Hematopoietic multipotent progenitor cell treated with erythropoietin and hydrocortisone succinate and interleukin-3 and kit ligand, for 6 days (in vitro differentiated cells): ENCODE measurements around the gene TRIM74.
"Not testable (repeated sequence)": the region's sequence is repeated elsewhere in the genome, so short reads cannot be mapped to it uniquely, and the experiment has no call there.

Experiments used
- DNase-seq: peaks from one replicate; pipeline ENCODE4 v3.0.0-alpha.2; 2015

TRIM74 gene

DNA sequence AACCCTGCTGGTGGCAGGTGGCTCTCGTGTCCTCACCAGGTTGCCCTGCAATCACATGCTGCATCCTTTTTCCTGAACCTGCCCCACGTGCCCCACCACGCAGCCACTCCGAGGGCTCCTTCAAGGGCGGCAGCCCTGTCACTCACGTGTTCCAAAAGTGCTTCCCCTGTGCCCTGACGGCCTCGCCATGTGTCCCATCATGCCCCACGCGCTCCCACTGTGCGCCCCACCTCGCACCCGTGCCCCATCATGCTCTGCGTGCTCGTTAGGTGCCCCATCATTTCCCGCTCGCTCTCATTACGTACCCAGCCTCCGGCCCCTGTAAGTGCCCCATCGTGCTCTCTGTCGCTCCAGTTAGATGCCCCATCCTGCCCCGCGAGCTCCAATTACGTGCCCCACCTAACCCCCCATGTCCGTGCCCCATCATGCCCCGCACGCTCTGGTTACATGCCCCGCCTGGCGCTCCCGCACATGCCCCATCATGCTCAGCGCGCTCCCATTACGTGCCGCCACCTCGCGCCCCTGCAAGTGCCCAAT is at the start of gene TRIM74:
TSS of gene TRIM74 (minus strand) at position 487 of the 537 bp plus-strand sequence. CDS start 3,309 bp downstream, outside the sequence.
- DNase-seq, result not testable (repeated sequence)

GRCh38 chr7:73006491-73006890 is 37.2 kb upstream of the TRIM74 start:
- DNase-seq, result not testable (repeated sequence)

GRCh38 chr7:73005693-73006447 is 36.6 kb upstream of the TRIM74 start:
- DNase-seq, result peak; percentile 92

DNA sequence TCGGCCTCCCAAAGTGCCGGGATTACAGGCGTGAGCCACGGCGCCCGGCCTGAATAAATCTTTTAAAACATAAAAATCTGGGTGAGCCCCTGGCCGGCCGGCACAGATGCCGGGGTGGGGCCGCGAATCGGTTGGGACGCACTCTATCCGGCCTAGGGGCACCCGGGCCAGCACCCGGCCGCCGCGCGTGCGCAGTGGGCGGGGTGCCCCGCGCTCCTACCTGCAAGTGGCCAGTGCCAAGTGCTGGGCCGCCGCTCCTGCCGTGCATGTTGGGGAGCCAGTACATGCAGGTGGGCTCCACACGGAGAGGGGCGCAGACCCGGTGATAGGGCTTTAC is 36.1 kb upstream of the TRIM74 start:
- DNase-seq, result not testable (repeated sequence)

- not testable (repeated sequence) for DNase-seq
Measured at GRCh38 chr7:72997887-72998468, 28.7 kb upstream of the TRIM74 start.

- not testable (repeated sequence) for DNase-seq
Measured at GRCh38 chr7:72997447-72997846, 28.2 kb upstream of the TRIM74 start.

DNA sequence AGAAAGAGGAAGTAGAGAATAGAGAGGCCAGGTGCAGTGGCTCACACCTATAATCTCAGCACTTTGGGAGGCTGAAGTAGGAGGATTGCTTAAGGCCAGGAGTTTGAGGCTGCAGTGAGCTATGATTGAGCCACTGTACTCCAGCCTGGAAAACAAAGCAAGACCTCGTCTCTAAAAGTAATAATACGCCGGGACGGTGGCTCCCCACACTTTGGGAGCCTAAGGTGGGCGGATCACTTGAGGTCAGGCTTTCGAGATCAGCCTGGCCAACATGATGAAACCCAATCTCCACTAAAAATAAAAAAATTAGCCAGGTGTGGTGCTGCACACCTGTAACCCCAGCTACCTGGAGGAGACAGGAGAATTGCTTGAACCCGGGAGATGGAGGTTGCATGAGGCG is 26.2 kb upstream of the TRIM74 start:
- not testable (repeated sequence) for DNase-seq

DNA sequence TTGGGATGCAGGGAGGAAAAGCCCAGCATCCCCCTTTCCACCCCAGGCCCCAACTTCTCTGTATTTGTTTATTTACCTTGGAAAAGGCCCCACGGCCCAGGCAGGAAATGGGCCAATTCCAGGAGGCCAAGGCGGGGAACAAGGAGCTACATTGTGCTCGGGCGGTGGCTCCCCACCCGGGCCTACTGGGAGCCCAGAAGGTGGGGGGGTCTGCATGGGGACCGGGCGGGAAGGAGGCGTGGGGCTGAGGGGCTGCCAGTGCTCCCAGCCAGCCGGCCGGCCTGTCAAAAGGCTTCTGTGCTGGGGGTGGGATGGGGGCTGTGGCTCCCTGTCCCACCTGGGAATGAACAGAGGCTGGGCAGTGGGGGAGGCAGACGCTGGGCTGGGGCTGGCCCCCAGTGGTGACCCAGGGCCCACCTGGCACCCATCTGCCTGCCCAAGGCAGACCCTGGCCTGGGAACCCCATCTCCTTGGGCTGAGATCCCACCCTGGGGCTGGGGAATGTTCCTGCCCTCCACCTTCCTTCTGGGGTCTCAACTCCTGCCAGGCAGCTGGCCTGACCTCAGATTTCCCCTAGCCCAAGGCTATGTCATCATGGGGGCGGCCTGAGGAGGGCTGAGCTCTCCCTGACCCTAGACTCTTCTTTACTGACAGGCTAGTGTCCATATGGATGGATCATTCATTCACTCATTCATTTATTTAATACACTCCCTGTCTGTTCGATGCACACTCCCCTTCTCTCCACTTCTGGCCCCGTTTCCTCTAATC is 21.1 kb upstream of the TRIM74 start:
- DNase-seq, result not testable (repeated sequence)

DNA sequence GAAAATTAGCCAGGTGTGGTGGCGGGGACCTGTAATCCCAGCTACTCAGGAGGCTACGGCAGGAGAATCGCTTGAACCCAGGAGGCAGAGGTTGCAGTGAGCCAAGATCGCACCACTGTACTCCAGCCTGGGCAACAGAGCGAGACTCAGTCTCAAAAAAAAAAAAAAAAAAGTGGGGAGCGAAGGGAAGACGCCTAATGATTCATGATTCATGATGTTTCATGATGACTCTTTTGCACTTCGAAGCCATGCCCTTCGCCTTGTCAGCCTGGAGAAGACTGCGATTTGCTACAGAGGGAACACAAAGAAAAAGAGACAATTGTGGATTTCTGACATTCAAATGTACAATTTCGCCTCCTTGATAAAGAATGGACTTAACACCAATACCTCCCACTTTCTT is 12.8 kb upstream of the TRIM74 start:
- not testable (repeated sequence) for DNase-seq

- DNase-seq, result not testable (repeated sequence)
Measured at GRCh38 chr7:72980382-72980781, 11.1 kb upstream of the TRIM74 start.

GRCh38 chr7:72976434-72976833 is 7.2 kb upstream of the TRIM74 start:
- DNase-seq, result not testable (repeated sequence)

GRCh38 chr7:72975656-72976286 is 6.5 kb upstream of the TRIM74 start:
- not testable (repeated sequence) for DNase-seq

- not testable (repeated sequence) for DNase-seq
Measured at GRCh38 chr7:72974781-72975180, 5.5 kb upstream of the TRIM74 start.

DNA sequence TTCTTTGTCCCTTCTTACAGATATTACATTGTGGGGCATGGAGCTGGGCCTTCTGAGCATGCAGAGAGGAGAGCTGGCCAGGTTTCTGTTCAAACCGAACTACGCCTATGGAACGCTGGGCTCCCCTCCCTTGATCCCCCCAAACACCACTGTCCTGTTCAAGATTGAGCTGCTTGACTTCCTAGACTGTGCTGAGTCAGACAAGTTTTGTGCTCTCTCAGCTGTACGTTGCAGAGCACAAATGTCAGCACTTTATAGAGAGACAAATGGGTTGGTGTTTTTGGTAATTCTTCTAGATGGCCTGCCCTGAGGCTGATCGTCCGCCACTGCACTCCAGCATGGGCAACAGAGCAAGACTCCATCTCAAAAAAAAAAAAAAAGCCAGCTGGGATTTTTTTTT is 2.2 kb upstream of the TRIM74 start:
- DNase-seq, result not testable (repeated sequence)

GRCh38 chr7:72969688-72970087 is 422 bp upstream of the TRIM74 start:
- DNase-seq, result not testable (repeated sequence)

DNA sequence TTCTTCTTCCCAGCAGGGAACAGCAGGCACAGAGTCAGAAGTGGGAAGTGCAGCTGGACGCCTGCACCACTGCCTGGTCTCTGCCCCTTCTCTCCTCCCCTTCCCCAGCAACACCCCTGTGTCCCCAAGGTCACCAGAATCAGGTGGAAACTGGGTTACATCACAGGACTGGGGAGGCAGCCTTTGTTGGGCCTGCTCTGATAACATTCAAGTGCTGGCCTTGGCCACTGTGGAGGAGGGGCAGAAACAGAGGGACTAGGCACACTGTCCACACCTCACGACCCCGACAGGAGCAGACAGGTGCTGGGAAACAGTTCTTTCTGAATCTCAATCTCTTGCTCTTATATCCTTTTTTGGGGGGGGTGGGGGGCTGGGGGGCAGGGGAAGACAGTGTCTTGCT is 2.4 kb downstream of the TRIM74 start:
- DNase-seq, result not testable (repeated sequence)

- not testable (repeated sequence) for DNase-seq
Measured at GRCh38 chr7:72965186-72965975, 3.9 kb downstream of the TRIM74 start.

- DNase-seq, result not testable (repeated sequence)
Measured at GRCh38 chr7:72963056-72963455, 6.2 kb downstream of the TRIM74 start.

- not testable (repeated sequence) for DNase-seq
Measured at GRCh38 chr7:72961346-72961650, 8.0 kb downstream of the TRIM74 start.

- DNase-seq, result not testable (repeated sequence)
Measured at GRCh38 chr7:72960626-72961345, 8.5 kb downstream of the TRIM74 start.

DNA sequence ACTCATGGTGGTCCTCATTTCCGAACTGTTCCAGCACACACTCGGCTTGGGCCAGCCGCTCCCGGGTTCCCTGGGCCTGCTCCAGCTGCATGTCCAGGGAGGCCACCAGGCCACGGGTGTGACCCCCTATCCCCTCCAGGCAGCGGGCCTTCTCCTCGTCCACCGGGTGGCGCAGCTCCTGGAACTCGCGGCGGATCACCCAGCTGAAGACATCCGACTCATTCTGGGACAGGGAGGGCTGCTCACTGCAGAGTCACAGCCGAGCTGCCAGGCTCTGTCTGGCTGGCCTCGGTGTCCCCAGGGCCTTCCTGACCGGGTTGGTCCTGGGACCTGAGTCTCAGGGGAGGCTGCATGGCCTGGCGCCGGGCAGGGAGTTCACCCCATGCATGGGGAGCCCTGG is 9.2 kb downstream of the TRIM74 start:
- DNase-seq, result not testable (repeated sequence)
